GM12878 (cell line): ENCODE measurements around the gene BMPR1B. TPM values are rescaled to one million over a fixed set of nuclear protein-coding genes. Genes with fewer than 3 reads are reported as not detected.

Experiments used
- BRCA1 ChIP-seq: IDR thresholded peaks from 2 replicates; pipeline ENCODE4 v1.6.1; 2011; ENCODE audit warnings: low read depth, low read length, improper control_type of control experiment
- E4F1 ChIP-seq: fragments of 450-650 bp; IDR thresholded peaks from 2 replicates; pipeline ENCODE4 v1.6.1; 2018; ENCODE audit warnings: borderline replicate concordance, mild to moderate bottlenecking; ENCODE audit not compliant: partially characterized antibody
- NFXL1 ChIP-seq: fragments of 450-650 bp; IDR thresholded peaks from 2 replicates; pipeline ENCODE4 v1.6.1; 2017; ENCODE audit warnings: antibody characterized with exemption, mild to moderate bottlenecking, borderline replicate concordance
- PBX3 ChIP-seq: IDR thresholded peaks from 2 replicates; pipeline ENCODE4 v1.6.1; 2011; ENCODE audit warnings: mild to moderate bottlenecking, low read depth, low read length, moderate library complexity; ENCODE audit not compliant: insufficient replicate concordance
- POLR2AphosphoS5 ChIP-seq: IDR thresholded peaks from 2 replicates; pipeline ENCODE4 v1.6.1; 2011; ENCODE audit warnings: mild to moderate bottlenecking, low read length, inconsistent platforms
- SP1 ChIP-seq: IDR thresholded peaks from one replicate; pipeline ENCODE4 v1.6.1; 2011; ENCODE audit warnings: low read depth, low read length
- STAT3 ChIP-seq: IDR thresholded peaks from 2 replicates; pipeline ENCODE4 v1.6.1; 2011; ENCODE audit warnings: low read depth, low read length, improper control_type of control experiment
- polyA plus RNA-seq, 11 experiments: library from polyadenylated mRNA; depleted of rRNA in 4 of 11; unstranded in 6 of 11; stranded (reverse) in 5 of 11; fragments of >200 nt; fragmentation: Nextera tagmentation in 4 of 11; fragmentation: Illumina TruSeq in 1 of 11; extraction: Ambion mirVana in 4 of 11; extraction: Trizol in 1 of 11; gene quantifications; 1 replicate in 1 of 11; 2 replicates in 10 of 11; pipeline versions ENCODE4 v1.2.1 to v1.2.3, GENCODE V29; 2011 to 2016; ENCODE audit warnings: inconsistent platforms in 2 of 11, missing spikeins in 2 of 11, low read depth in 1 of 11
- total RNA-seq, 4 experiments: library from RNA; depleted of rRNA in 3 of 4; stranded (reverse); fragments of >200 nt in 3 of 4; fragmentation: Illumina TruSeq in 1 of 4; extraction: Trizol in 1 of 4; gene quantifications; 2 replicates each; pipeline versions ENCODE4 v1.2.1 to v1.2.3, GENCODE V29; 2013 to 2021
- TF ChIP-seq, protein P1 (sequence below): fragments of 450-650 bp; IDR thresholded peaks from 2 replicates; pipeline ENCODE4 v1.6.1; 2017; ENCODE audit warnings: low read depth, mild to moderate bottlenecking, moderate library complexity

The BMPR1B gene
- total and polyA plus RNA-seq, 10 of the 15 experiments (the other 5 are each of a cell fraction or from before 2014, with no cell fraction given), result not detected

GRCh38 chr4:95157596-95157995 lies 399.8 kb downstream of the BMPR1B start (continued):
- TF ChIP-seq E4F1 (no peak), BRCA1 (no peak), PBX3 (no peak), NFXL1 (no peak), STAT3 (no peak), POLR2AphosphoS5 (no peak), SP1 (no peak)
- TF ChIP-seq, protein P1, sequence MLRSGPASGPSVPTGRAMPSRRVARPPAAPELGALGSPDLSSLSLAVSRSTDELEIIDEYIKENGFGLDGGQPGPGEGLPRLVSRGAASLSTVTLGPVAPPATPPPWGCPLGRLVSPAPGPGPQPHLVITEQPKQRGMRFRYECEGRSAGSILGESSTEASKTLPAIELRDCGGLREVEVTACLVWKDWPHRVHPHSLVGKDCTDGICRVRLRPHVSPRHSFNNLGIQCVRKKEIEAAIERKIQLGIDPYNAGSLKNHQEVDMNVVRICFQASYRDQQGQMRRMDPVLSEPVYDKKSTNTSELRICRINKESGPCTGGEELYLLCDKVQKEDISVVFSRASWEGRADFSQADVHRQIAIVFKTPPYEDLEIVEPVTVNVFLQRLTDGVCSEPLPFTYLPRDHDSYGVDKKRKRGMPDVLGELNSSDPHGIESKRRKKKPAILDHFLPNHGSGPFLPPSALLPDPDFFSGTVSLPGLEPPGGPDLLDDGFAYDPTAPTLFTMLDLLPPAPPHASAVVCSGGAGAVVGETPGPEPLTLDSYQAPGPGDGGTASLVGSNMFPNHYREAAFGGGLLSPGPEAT, result no peak
- TF ChIP-seq, all 136 proteins: peak for 0
